ENCODE data around the gene ZC3H18.

ZC3H18 gene

DNA sequence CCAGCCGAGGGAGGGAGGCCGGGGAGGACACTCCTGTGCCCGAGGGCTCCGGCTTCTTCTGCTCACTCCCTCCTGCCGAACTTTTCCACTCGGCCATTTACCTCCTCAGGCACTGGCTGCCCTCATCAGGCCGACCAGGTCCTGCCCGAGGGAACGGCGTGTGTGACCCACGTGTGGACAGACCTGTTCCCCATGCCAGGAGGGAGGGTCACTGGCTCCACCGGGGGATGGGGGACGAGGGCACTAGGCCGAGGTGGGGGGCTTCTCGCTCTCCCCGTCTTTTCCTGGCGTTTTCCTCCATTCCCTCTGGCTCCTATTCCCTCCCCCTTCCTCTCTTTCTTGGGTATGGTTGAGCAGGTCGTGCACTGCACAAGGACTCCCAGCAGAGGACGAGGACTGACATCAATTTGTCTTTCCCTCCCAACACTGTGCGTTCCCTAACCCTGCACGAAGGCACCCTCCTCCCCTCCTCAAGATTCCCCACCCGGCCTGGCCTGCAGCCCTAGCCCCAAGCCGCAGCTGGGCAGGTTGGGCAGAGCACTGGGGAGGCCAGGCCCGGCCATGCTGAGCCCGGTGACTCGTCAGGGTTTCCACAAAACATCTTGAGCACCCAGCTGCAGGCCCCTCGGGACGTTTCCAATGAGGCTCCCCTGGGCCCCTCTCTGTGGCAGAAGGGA is 64.9 kb downstream of the ZC3H18 start:
- Histone ChIP-seq H3K4me3 (replicated peaks; ENCODE audit: insufficient read depth, low read length) (peak overlapping the region; percentile 30), H3K27me3 (ENCODE audit: insufficient read depth, poor library complexity, severe bottlenecking) (peaks cover 3% of the 10 kb centered on the region), H3K27ac (replicated peaks) (no peak overlapping the region)
- no peak for DNase-seq (ENCODE audit: low read depth in 1 of 2, low spot score in 1 of 2)
- TF ChIP-seq, protein P1, sequence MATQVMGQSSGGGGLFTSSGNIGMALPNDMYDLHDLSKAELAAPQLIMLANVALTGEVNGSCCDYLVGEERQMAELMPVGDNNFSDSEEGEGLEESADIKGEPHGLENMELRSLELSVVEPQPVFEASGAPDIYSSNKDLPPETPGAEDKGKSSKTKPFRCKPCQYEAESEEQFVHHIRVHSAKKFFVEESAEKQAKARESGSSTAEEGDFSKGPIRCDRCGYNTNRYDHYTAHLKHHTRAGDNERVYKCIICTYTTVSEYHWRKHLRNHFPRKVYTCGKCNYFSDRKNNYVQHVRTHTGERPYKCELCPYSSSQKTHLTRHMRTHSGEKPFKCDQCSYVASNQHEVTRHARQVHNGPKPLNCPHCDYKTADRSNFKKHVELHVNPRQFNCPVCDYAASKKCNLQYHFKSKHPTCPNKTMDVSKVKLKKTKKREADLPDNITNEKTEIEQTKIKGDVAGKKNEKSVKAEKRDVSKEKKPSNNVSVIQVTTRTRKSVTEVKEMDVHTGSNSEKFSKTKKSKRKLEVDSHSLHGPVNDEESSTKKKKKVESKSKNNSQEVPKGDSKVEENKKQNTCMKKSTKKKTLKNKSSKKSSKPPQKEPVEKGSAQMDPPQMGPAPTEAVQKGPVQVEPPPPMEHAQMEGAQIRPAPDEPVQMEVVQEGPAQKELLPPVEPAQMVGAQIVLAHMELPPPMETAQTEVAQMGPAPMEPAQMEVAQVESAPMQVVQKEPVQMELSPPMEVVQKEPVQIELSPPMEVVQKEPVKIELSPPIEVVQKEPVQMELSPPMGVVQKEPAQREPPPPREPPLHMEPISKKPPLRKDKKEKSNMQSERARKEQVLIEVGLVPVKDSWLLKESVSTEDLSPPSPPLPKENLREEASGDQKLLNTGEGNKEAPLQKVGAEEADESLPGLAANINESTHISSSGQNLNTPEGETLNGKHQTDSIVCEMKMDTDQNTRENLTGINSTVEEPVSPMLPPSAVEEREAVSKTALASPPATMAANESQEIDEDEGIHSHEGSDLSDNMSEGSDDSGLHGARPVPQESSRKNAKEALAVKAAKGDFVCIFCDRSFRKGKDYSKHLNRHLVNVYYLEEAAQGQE (IDR thresholded peaks at IDR 0.05; ENCODE audit: insufficient replicate concordance, low read depth) = no peak
- TF ChIP-seq SPI1 (IDR thresholded peaks at IDR 0.05; ENCODE audit: borderline replicate concordance, low read depth) = no peak
- TF ChIP-seq GABPA (IDR thresholded peaks at IDR 0.05; ENCODE audit: low read depth) = no peak
- TF ChIP-seq, protein P2, sequence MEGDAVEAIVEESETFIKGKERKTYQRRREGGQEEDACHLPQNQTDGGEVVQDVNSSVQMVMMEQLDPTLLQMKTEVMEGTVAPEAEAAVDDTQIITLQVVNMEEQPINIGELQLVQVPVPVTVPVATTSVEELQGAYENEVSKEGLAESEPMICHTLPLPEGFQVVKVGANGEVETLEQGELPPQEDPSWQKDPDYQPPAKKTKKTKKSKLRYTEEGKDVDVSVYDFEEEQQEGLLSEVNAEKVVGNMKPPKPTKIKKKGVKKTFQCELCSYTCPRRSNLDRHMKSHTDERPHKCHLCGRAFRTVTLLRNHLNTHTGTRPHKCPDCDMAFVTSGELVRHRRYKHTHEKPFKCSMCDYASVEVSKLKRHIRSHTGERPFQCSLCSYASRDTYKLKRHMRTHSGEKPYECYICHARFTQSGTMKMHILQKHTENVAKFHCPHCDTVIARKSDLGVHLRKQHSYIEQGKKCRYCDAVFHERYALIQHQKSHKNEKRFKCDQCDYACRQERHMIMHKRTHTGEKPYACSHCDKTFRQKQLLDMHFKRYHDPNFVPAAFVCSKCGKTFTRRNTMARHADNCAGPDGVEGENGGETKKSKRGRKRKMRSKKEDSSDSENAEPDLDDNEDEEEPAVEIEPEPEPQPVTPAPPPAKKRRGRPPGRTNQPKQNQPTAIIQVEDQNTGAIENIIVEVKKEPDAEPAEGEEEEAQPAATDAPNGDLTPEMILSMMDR (IDR thresholded peaks at IDR 0.05; ENCODE audit: insufficient read depth, low read length) = no peak
- TF ChIP-seq POLR2AphosphoS5 (IDR thresholded peaks at IDR 0.05; ENCODE audit: low read depth) = no peak

DNA sequence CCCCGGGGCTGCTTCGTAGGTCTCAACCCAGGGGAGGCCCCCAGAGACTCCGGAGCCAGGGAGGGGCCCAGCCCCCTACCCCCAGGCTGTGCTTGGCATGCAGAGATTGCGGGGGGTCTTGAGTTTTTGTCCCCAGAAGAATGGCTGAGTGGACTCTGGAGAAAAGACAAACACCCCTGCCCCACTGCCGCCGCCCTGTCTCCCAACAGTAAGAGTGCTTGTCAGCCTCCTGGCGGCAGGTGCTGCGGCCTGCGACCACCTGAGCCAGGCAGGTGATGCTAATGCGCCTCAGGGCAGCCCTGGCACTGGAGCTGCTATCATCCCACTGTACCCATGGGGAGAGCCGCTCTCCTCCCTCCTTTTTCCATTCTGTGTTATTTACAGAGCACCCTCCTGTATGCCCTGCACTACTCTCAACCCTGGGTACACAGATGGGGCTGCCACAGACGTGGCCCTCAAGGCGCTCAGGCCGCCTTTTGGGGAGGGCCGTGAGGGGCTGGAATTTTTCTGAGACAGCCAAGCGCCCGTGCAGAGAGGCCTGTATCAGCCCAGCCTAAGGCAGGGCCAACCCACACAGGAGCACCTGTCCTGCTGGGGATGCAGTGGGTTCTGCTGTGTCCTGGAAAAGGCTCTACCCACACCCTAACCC is 65.6 kb downstream of the ZC3H18 start:
- no peak overlapping the region for H3K4me3 ChIP-seq (replicated peaks; ENCODE audit: insufficient read depth, low read length)
- no peak overlapping the region for H3K27ac ChIP-seq (replicated peaks)
- TF ChIP-seq POLR2AphosphoS5 (IDR thresholded peaks at IDR 0.05; ENCODE audit: low read depth) = no peak
- no peak for TF ChIP-seq SPI1 (IDR thresholded peaks at IDR 0.05; ENCODE audit: borderline replicate concordance, low read depth)
- no peak for TF ChIP-seq GABPA (IDR thresholded peaks at IDR 0.05; ENCODE audit: low read depth)
- TF ChIP-seq, protein P2 (IDR thresholded peaks at IDR 0.05; ENCODE audit: insufficient read depth, low read length) = no peak
- TF ChIP-seq, protein P1 (IDR thresholded peaks at IDR 0.05; ENCODE audit: insufficient replicate concordance, low read depth) = no peak
- DNase-seq (ENCODE audit: low read depth in 1 of 2, low spot score in 1 of 2) = no peak
- peaks cover 3% of the 10 kb centered on the region for H3K27me3 ChIP-seq (ENCODE audit: insufficient read depth, poor library complexity, severe bottlenecking)

DNA sequence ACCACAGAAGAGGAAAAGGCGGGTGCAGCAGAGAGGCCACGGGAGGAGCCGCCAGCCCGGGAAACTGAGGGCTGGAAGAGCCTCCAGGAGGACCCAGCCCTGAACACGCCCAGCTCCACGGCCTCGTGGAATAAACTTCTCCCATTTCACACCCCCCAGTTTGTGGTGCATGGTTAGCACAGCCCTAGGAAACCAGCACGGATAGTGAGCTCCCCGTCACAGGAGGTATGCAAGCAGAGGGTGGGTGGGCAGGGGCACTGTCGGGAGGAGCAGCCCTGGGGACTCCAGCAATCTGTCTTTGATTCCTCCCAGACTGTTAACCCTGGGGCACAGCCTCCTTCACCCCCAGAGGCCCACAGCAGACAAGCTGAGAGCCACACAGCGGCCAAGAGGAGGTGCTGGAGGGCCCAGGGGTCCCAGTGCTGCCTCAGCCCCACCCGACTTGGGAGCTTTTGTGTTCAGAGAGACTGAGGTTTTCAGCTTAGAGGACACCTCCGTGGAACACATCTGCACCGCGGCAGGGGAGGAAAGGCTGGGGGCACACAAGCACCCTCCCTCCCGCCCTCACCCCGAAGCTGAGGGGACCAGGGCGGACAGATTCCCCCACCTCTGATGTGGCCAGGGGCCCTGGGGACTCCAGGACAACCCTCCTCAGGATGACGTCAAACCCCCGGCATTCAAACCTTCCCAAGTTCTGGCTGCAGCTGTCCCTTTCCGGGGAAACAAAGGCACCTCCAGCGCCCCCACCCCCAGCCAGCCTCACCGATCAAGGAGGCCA is 66.5 kb downstream of the ZC3H18 start:
- TF ChIP-seq, protein P1 (IDR thresholded peaks at IDR 0.05; ENCODE audit: insufficient replicate concordance, low read depth) = no peak
- TF ChIP-seq, protein P2 (IDR thresholded peaks at IDR 0.05; ENCODE audit: insufficient read depth, low read length) = no peak
- no peak for TF ChIP-seq POLR2AphosphoS5 (IDR thresholded peaks at IDR 0.05; ENCODE audit: low read depth)
- no peak for TF ChIP-seq SPI1 (IDR thresholded peaks at IDR 0.05; ENCODE audit: borderline replicate concordance, low read depth)
- TF ChIP-seq GABPA (IDR thresholded peaks at IDR 0.05; ENCODE audit: low read depth) = no peak
- peaks cover 3% of the 10 kb centered on the region for H3K27me3 ChIP-seq (ENCODE audit: insufficient read depth, poor library complexity, severe bottlenecking)
- DNase-seq (ENCODE audit: low read depth in 1 of 2, low spot score in 1 of 2) = no peak
- H3K4me3 ChIP-seq (replicated peaks; ENCODE audit: insufficient read depth, low read length) = no peak overlapping the region
- H3K27ac ChIP-seq (replicated peaks) = no peak overlapping the region

All from HL-60 (cell line).